Stimulated activated CD4-positive, alpha-beta T cell treated with anti-CD3 and anti-CD28 coated beads, Interleukin-12 subunit alpha, Interleukin-12 subunit beta, amount 100 ng/mL, for 48 hours (primary cell): Measurements from ENCODE around the gene PIK3CB.

Experiments
- DNase-seq, 3 donors: peaks; one replicate each; pipeline ENCODE4 v3.0.0-alpha.2; 2020; ENCODE audit warnings: low read depth in 2 of 3, low spot score in 1 of 3

Gene PIK3CB

DNA sequence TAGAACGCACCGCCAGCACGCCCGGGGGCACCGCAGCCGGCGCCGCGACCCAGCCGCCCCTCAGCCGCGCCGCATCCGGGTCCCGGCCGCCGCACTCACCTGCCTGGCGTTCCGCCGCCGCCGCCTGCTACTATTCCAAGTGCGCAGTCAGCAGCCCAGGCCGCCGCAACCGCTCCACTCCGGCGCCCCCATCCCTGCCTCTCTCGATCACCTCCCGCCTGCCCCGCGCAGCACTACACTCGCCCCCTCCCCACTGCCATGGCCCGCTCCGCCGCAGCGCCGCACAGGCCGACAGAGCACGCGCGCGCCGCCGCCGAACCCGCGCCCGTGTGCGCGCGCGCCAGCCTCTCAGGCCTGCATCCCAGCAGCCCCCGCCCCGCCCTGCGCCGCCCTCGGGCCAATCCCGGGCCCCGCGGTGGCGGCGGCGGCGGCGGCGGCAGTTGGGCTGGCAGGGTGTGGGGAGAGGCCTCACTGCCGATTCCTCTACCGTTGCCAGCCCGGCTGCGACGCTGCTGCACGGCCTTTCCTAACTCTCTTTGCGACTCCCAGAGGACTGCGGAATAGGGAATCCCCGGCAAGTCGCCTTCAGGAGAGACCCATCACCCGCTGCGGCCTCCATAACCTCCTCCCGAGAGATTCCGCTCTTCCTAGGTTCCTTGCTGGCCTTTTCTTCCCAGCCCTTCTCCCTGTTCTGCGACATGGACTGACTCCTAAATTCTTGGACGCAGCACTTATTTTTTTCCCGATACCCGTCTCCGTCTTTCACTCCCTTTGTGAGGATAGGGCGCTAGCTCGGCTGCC is at the start of gene PIK3CB:
Gene PIK3CB (minus strand): TSS at position 333 of the 801 bp plus-strand sequence. CDS start 75,585 bp downstream, outside the sequence.
- DNase-seq, result peak; percentile 69 to 86 (median 72)

DNA sequence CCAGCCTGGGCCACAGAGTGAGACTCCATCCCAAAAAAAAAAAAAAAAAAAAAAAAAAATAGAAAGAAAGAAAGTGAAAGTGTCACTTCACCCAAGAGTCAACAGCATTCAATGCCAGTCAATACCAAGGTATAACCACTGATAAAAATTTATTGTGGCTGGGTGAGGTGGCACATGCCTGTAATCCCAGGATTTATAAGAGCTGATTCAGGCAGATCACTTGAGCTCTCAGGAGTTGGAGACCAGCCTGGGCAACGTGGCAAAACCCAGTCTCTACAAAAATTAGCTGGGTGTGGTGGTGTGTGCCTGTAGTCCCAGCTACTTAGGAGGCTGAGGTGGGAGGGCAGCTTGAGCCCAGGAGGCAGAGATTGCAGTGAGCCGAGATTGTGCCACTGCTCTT is 46.5 kb upstream of the PIK3CB start:
- DNase-seq, result no peak

DNA sequence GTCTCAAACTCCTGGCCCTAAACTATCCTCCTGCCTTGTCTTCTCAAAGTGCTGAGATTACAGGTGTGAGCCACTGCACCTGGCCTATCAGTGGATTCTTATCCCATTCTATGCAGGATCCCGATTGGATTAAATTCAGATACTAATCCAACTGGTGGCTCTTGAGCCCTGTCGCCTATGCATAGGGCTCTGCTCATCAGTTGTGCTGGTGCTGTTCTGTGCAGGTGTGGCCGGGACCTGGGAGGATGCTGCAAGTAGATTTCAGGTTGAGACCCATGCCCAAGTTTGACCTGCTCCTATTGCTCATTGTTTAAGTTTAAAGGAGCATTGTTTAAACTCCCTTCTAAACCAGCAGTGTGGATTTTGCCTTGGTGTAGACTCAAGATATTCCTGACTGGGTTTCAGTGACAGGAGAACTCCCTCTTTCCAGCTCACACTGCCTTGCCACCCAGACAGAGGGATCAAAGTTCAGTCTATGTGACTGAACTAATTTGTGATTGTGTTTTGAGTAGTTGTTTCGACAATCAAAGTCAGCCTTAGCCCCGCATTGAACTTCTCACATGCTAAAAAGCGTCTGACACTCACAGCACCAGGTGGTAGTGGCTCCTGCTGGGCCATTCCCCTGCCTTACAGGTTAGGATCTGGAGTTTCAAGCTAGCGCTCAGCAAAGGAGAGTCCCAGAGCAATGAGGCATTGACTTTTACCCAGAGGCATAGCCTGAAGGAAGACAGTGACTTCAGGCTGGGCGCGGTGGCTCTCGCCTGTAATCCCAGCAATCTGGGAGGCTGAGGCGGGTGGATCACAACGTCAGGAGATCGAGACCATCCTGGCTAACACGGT is 45.0 kb upstream of the PIK3CB start:
- no peak for DNase-seq

DNA sequence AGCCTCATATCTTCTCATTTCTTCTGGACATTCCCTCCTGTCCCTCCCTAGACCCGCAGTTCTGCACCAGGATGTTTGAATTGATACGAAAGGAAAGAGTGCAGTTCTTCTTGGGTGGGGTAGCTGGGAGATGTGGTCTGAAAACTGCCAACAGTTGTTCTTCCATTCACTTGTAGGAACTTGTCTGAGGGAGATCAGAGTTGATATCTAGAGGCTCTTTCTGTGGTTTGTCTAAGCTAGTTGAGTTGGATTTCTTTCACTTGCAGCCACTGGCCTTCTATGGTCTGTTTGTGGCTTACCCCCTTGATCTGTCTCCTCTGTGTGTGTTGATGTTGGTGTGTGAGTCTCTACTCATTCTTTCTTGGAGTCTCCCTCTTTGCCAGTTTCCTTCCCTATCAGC is 42.5 kb upstream of the PIK3CB start:
- DNase-seq, result no peak

DNA sequence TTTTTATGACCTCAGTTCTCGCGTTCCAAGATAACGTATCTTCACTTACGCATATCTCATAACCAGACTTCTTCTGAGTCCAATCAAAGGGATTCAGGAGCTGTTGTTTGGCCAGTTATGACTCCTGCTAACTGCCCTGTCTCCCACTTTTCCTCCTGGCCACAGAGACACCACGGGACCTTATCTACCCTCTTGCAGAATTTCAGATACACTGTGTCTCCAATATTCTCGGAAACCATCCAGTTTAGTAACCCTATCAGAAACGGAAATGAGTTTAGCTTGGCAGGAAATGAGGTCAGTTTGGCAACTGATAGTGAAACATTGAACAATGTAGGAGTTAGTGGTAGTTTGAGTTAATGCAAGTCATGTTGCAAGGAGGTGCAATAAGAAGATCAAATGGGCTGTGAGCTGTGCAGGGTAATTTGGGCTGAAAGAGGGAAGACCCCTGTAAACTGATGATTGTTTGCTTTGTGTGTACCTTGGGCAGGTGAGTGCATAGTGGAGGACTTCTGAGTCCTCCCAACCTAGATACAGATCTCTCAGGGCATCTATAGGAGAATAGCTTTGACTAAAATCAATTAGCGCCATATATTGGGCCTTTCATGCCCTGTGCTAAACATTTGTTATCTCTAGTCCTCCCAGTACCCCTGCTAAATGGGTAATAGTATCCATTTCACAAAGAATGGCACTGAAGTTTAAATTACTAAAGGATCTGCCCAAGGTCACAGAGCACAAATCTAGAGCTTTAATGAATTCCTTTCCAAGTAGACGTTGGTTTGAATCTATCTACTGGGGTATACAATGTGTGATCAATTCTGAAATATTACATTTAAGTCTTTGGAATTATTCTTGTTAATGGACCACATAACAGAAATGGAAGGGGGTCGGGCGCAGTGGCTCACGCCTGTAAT is 41.3 kb upstream of the PIK3CB start:
- DNase-seq, result no peak

DNA sequence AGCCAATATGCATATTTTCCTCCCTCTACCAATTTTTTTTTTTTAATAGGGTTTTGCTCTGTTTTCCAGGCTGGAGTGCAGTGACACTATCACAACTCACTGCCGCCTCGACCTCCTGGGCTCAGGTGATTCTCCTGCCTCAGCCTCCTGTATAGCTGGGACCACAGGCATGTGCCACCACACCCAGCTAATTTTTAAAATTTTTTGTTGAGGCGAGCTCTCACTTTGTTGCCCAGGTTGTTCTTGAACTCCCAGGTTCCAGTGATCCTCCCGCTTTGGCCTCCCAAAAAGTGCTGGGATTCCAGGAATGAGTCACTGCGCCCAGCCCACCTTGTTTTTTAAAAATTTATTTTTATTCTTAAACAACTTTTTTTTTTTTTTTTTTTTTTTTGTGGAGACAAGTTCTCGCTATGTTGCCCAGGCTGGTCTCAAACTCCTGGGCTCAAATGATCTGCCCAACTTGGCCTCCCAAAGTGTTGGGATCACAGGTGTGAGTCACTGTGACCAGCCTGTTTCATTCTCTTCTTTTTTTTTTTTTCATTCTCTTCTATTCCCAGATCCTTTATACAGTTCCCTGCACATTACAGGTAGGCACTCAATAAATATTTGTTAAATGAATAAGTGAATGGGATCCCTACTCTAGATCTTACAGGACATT is 40.5 kb upstream of the PIK3CB start:
- DNase-seq, result no peak

DNA sequence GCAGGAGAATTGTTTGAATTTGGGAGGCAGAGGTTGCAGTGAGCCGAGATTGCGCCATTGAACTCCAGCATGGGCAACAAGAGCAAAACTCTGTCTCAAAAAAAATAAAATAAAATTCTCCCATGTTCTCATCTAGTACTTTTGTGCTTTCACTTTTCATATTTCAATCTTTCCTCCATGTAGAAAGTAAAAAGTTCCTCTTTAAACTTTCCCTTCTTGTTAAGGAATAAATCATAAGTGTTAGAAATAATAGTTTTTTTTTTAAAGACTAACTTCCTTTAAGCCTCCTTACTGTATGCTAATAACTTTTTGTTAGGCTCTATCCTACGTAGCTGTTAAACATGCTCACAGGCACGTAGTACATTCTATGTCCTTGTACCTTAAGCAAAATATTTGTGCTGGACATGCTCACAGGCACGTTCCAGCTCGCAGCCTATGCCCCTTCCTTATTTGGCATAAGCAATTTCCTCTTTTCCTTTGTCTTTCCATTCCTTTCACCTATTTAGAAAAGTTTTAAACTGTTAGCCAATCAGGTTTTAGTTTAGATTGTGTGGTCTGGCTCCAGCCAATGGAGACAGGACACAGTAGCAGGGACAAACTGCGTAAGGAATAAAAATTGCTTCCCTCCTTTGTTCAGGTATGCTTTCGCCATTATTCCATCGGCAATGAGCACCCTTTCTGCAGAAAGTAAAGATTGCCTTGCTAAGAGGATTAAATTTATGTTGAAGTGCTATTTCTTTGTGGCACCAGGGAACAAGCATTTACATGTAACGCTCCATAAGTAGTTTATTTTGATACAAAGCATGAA is 38.9 kb upstream of the PIK3CB start:
- DNase-seq, result no peak

DNA sequence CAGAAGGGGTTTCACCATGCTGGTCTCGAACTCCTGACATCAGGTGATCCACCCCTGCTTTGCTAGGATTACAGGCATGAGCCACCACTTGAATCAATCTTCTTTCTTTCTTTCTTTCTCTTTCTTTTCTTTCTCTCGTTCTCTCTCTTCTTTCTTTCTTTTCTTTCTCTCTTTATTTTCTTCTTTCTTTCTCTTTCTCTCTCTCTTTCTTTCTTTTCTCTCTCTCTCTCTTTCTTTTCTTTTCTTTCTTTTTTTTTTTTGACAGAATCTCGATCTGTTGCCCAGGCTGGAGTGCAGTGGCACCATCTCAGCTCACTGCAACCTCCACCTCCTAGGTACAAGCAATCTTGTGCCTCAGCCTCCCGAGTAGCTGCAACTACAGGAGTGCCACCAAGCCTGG is 37.9 kb upstream of the PIK3CB start:
- DNase-seq, result no peak

DNA sequence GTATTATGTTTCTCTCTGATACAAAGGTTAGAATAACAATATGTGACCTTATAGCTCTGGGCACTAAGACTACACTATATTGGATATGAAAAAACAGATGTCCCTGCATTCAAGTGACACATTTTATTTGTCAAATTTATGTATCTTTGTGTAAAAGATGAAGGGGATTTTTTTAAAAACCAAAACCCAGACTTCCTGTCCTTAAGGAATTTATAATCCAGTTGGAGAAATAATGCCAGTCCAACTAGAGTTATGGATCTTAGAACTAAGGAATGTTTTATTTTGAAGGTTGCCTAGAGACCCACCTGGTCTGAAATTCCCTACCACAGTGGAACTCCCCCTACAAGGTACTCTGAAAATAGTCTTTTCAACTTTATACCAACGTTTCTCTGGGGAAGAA is 33.3 kb upstream of the PIK3CB start:
- no peak for DNase-seq

DNA sequence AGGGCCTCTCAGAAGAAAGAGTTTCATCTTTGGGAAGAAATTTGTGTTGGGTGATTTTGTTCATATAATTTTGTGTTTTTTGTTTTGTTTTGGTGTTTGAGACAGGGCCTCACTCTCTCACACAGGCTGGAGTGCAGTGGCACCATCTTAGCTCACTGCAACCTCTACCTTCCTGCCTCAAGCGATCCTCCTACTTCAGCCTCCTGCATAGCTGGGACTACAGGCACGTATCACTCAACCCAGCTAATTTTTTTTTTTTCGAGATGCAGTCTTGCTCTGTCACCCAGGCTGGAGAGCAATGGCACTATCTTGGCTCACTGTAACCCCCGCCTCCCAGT is 29.0 kb upstream of the PIK3CB start:
- no peak for DNase-seq

DNA sequence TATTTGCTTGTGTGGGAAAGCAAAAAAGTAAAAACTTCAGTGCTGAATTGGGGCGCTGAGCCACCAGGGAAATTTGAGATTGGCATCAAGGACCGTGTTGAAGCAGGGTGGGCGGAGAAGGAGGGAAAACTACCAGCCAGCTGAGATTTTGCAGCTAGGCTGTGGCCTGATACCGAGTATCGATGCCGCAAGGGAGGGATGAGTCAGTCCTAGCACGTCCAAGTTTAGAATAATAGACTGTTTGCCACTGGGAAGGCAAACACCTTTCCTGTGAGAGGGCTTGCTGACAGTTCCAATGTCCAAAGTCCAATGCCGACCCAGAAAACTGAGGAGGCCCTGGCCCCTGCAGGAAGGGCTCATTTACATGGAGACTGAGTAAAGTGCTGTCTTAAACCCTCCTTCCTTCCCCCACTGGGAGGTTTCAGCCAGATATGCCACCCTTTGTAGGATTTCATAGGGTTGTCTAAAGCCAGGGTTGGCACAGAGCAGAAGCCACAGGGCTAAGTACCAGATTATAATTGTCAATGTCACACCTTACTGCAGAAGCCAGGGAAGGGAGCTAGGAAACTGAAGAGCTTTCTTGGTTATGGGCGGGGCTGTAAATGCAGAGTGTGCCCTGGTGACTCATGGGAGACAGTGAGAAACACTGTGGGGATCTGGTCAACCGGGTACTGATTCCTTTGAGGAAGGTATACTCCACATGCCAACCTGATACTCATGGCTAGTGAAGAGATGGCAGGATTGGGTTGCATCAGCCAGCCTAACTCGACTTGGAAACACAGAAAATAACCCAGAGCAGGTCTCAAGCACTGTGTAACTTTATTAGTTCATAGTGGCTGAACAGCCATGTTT is 28.4 kb upstream of the PIK3CB start:
- DNase-seq, result peak in 1 of 3 donors; percentile 3

DNA sequence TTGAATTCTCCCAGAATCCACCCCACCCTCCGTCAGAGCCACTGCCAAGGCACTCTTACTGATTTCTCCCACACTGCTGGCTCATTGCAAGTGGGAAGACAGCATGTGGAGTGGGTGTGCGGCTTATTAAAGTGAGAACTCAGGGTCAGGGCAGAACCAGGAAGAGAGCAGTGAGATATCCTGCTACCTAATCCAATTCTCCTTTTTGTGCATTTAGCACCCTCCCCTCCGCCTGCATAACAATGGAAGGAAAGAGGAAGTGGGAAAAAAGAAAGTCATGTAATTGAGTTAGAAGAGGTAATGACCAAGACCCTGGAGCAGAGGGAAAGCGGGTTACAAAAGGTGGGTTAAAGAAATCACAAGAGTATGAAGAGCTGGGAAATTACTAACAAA is 27.8 kb upstream of the PIK3CB start:
- DNase-seq, result no peak

DNA sequence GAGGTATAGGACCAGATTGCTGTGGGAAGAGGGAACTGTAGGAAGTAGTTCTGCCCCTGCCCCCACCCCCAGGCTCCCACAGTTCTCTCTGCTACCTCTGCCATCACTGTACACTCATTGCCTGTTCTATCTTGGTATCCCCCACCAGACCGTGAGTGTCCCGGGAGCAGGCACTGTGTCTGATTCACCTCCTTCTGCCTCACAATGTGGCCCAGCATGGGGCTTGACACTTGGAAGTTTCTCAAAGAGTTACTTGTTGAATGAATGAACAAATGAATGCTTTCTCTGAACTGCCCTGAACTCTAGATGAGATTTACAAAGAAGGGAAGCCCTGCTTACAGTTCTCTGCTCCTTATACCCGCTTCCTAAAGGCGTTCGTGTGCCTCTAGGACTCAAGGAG is 27.1 kb upstream of the PIK3CB start:
- no peak for DNase-seq

DNA sequence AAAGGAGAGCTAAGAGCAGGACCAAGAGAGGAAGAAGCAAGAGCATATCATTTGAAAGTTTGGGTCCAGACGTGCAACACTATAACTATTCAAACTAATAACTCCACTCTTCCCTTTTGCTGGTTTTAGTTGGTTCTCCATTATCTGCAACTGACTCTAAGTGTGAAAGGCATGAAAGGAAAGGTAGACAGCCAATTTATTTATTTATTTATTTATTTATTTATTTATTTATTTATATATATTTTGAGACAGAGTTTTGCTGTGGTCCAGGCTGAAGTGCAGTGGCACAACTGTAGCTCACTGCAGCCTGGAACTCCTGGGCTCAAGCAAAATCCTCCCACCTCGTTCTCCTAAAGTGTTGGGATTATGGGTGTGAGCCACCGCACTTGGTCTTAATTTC is 22.1 kb upstream of the PIK3CB start:
- DNase-seq, result no peak

DNA sequence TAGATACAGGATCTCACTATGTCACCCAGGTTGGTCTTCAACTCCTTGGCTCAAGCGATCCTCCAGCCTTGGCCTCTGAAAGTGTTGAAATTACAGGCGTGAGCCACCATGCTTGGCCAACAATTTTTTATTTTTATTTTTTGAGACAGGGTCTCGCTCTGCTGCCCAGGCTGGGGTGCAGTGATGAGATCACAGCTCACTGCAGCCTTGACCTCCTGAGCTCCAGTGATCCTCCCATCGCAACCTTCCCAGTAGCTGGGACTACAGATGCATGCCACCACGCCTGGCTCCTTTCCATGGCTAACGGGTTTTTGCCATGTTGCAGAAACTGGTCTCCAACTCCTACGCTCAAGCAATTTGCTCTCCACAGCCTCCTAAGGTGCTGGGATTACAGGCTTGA is 20.2 kb upstream of the PIK3CB start:
- no peak for DNase-seq

DNA sequence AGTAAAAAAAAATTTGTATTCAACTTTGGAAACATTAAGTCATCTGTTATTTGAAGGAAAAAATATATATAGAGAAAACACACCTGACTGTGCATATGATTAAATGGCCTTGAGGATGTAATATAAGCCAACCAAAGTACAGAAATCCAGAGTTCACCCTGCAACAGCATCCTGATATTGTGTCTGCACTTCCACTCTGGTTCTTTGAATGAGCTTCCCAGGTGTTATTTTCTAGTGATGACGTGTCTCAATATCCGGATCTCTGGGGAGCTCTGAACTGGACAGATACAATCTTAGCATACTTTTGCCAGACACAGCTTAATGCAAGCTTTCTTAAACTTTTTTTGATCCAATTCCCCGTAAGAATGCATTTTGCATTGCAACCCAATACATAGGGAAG is 19.5 kb upstream of the PIK3CB start:
- DNase-seq, result no peak

DNA sequence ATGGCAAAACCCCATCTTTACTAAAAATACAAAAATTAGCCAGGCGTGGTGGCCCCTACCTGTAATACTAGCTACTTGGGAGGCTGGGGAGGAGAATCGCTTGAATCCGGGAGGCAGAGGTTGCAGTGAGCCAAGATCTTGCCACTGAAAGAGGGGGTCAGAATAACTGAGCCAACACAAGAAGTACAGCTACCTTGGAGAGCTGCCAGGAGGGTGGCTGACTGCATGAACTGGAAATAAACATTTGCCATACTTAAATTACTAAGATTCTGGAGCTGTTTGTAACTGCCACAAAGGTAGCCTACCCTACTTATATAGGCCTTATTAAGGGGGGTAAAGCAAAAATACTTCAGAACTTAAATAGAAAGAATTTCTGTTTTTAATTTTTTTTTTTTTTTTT is 15.4 kb upstream of the PIK3CB start:
- no peak for DNase-seq

DNA sequence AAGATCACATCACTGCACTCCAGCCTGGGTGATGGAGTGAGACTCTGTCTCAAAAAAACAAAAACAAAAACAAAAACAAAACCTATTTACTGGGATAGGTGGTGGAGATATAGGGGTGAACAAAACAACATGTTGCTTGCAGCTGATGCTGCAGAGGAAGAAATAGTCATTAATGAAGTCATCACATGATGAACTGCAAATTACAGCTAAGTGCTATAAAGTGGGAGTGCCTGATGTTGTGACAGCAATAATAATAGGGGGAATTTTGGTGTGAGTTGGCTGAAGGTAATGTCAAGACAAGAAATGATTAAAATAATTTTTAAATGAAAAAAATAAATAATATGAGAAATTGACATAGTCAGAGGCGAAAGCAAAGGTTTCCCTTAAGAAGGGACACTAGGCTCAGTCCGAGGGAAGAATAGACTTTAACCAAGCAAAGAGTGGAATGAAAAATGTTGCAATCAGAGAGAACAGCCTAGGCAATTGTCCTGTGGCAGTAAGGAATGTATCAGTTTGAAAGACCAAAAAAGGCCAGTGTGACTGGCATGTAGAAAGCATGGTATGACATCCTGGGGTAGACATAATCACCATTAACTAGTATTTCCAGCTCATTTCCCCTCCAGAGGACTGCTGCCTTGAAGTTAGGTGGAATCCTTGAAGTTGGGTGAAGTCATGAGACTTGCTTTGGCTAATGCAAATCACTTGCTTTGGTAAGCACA is 14.7 kb upstream of the PIK3CB start:
- DNase-seq, result no peak

DNA sequence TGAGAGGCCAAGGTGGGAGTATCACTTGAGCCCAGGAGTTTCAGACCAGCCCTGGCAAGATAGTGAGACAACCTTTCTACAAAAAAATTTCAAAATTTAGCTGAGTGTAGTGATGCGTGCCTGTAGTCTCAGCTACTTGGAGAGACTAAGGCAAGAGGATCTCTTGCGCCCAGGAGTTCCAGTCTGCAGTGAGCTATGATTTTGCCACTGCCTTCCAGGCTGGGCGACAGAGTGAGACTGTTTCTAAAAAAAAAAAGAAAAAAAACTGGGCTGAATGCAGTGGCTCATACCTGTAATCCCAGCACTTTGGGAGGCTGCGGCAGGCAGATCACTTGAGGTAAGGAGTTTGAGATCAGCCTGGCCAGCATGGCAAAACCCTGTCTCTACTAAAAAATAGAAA is 14.0 kb upstream of the PIK3CB start:
- no peak for DNase-seq
